ENCODE measurements around the gene BABAM2.

The BABAM2 gene

GRCh38 chr2:28206762-28207161 lies 316.2 kb downstream of the BABAM2 start:
- no peak for DNase-seq (ENCODE audit: low spot score)

GRCh38 chr2:28209261-28209691 lies 318.7 kb downstream of the BABAM2 start:
- DNase-seq (ENCODE audit: low spot score) = no peak

- no peak for DNase-seq (ENCODE audit: low spot score)
Measured at GRCh38 chr2:28209864-28210263, 319.3 kb downstream of the BABAM2 start.

GRCh38 chr2:28210535-28210934 lies 320.0 kb downstream of the BABAM2 start:
- DNase-seq (ENCODE audit: low spot score) = no peak

GRCh38 chr2:28216331-28216730 lies 325.8 kb downstream of the BABAM2 start:
- DNase-seq (ENCODE audit: low spot score) = no peak

GRCh38 chr2:28217042-28217740 lies 326.7 kb downstream of the BABAM2 start:
- DNase-seq (ENCODE audit: low spot score) = no peak

- DNase-seq (ENCODE audit: low spot score) = no peak
Measured at GRCh38 chr2:28219138-28219537, 328.6 kb downstream of the BABAM2 start.

- DNase-seq (ENCODE audit: low spot score) = no peak
Measured at GRCh38 chr2:28219758-28220368, 329.3 kb downstream of the BABAM2 start.

- DNase-seq (ENCODE audit: low spot score) = no peak
Measured at GRCh38 chr2:28224648-28225472, 334.3 kb downstream of the BABAM2 start.

GRCh38 chr2:28225473-28226080 lies 335.0 kb downstream of the BABAM2 start:
- DNase-seq (ENCODE audit: low spot score) = no peak

- DNase-seq (ENCODE audit: low spot score) = no peak
Measured at GRCh38 chr2:28226558-28226957, 336.0 kb downstream of the BABAM2 start.

GRCh38 chr2:28227498-28227897 lies 337.0 kb downstream of the BABAM2 start:
- DNase-seq (ENCODE audit: low spot score) = no peak

GRCh38 chr2:28228434-28228995 lies 338.0 kb downstream of the BABAM2 start:
- DNase-seq (ENCODE audit: low spot score) = no peak

GRCh38 chr2:28231110-28231631 lies 340.6 kb downstream of the BABAM2 start:
- DNase-seq (ENCODE audit: low spot score) = no peak

GRCh38 chr2:28232295-28232694 lies 341.8 kb downstream of the BABAM2 start:
- no peak for DNase-seq (ENCODE audit: low spot score)

GRCh38 chr2:28233164-28233676 lies 342.7 kb downstream of the BABAM2 start:
- DNase-seq (ENCODE audit: low spot score) = no peak

- DNase-seq (ENCODE audit: low spot score) = no peak
Measured at GRCh38 chr2:28234807-28235206, 344.3 kb downstream of the BABAM2 start.

GRCh38 chr2:28239207-28239606 lies 348.7 kb downstream of the BABAM2 start:
- no peak for DNase-seq (ENCODE audit: low spot score)

GRCh38 chr2:28240937-28241336 lies 350.4 kb downstream of the BABAM2 start:
- no peak for DNase-seq (ENCODE audit: low spot score)

- DNase-seq (ENCODE audit: low spot score) = no peak
Measured at GRCh38 chr2:28247290-28247689, 356.8 kb downstream of the BABAM2 start.

- no peak for DNase-seq (ENCODE audit: low spot score)
Measured at GRCh38 chr2:28247734-28248133, 357.2 kb downstream of the BABAM2 start.

GRCh38 chr2:28248511-28248910 lies 358.0 kb downstream of the BABAM2 start:
- no peak for DNase-seq (ENCODE audit: low spot score)
